Psoas muscle (tissue), 8 donors: ENCODE results near the gene EDIL3. TPM values are rescaled to one million over a fixed set of nuclear protein-coding genes. Genes with fewer than 3 reads are reported as not detected.

Source experiments
- ATAC-seq, 4 donors: fragments of 200-7000 bp; cut with Tn5 transposase; one replicate each; pipeline ENCODE4 v1.9.1; 2020; ENCODE audit warnings: moderate library complexity in 3 of 4, mild to moderate bottlenecking in 2 of 4
- DNase-seq, 2 donors: peaks; one replicate each; pipeline ENCODE4 v3.0.0-alpha.2; 2020
- H3K27ac ChIP-seq: fragments of 200-600 bp; one replicate; pipeline ENCODE4 v1.8.0; 2022
- H3K27me3 ChIP-seq, 3 donors: fragments of 200-600 bp in 1 of 3; one replicate each; pipeline versions ENCODE4 v1.6.1 to v1.8.0; 2013 to 2022; ENCODE audit warnings: low read length in 2 of 3, mild to moderate bottlenecking in 2 of 3, moderate library complexity in 1 of 3; ENCODE audit not compliant: insufficient read depth in 3 of 3
- H3K36me3 ChIP-seq, 2 donors: fragments of 200-600 bp in 1 of 2; one replicate each; pipeline versions ENCODE4 v1.6.1 to v1.8.0; 2013 to 2022; ENCODE audit warnings: low read depth in 1 of 2, mild to moderate bottlenecking in 1 of 2, moderate library complexity in 1 of 2; ENCODE audit not compliant: insufficient read depth in 1 of 2
- H3K4me1 ChIP-seq: fragments of 200-600 bp; one replicate; pipeline ENCODE4 v1.8.0; 2022
- H3K4me3 ChIP-seq: fragments of 200-600 bp; one replicate; pipeline ENCODE4 v1.8.0; 2022; ENCODE audit warnings: mild to moderate bottlenecking
- H3K9me3 ChIP-seq: fragments of 200-600 bp; one replicate; pipeline ENCODE4 v1.8.0; 2022
- WGBS, 3 donors: extraction: QIAGEN DNeasy Blood & Tissue Kit; methylation state at CpG; one replicate each; pipeline versions ENCODE4 v1.1.6 to v1.1.7; 2013; 5-methylcytosine and 5-hydroxymethylcytosine counted together
- intact Hi-C, 2 donors: fragments of 100-400 bp; cut with DNase I; formaldehyde crosslinking; loops; one replicate each; pipeline versions ENCODE4 v1.11.0 to v1.14.2; 2022
- polyA plus RNA-seq, 3 donors: library from polyadenylated mRNA; stranded (reverse); fragments of 200-250 nt; gene quantifications; one replicate each; pipeline ENCODE4 v1.2.3, GENCODE V29; 2013
- total RNA-seq, 4 donors: library from RNA; stranded (reverse); fragmentation: NEBNext Ultra II Directional in 2 of 4; extraction: Animal tissue kit (Norgen Biotek cat#: 25700) in 2 of 4; gene quantifications; one replicate each; pipeline versions ENCODE4 v1.2.1 to v1.2.4, GENCODE V29; 2021 to 2023
- TF ChIP-seq, protein P1 (sequence below): fragments of 200-600 bp; IDR thresholded peaks from one replicate; pipeline ENCODE4 v1.8.0; 2022; ENCODE audit warnings: antibody characterized with exemption
- donor health status: healthy with polysubstance abuse.
- donor health status: DM: no; HTN: no; CAD: no; lungs with moderate emphysema.
- donor health status: Bipolar disorder and iron deficiency.
- donor health status: healthy.
- donor health status: DM: yes; HTN: yes; CAD: no.
- donor health status: DM: no; HTN: no; CAD: no.
- donor health status: DM: no; HTN: no; CAD: no.
- donor health status: DM: yes; HTN: yes; CAD: no.

The EDIL3 gene
- total and polyA plus RNA-seq, 7 donors: 0.11 to 0.91 (median 0.34) TPM

DNA sequence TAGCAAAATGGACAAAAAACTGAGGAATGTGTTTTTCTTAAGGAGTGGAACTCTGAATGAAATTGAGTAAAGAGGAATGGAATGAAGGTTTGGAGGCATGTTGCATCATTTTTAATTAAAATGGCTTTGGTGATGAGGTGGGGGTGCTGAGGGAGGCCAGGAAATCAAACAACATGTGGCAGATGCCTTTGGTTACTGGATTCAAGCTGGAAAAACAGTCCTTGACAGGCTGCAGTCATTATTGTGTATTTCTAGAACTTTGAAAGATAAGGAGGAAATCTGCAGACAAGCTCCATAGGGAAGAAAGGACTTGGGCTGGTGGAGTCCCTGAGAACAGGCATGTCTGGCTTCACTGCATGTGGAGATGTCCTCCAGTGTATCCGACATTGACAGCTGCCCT, 460.5 kb downstream of the EDIL3 start:
- no peak overlapping the region for H3K27ac ChIP-seq
- ATAC-seq: no peak
- intact Hi-C loops: loop anchor here in 1 of 2 donors (5.0 kb wide), 1 partner anchor 757 kb away; no protein-coding TSS in a partner anchor

GRCh38 chr5:83922699-83923098, 462.0 kb downstream of the EDIL3 start:
- no peaks in the 10 kb centered on the region for H3K27me3 ChIP-seq
- H3K9me3 ChIP-seq: no peaks in the 10 kb centered on the region
- intact Hi-C loops: loop anchor here in 1 of 2 donors (5.0 kb wide), 1 partner anchor 755 kb away; no protein-coding TSS in a partner anchor
- ATAC-seq (no peak), DNase-seq (no peak)
- no peaks in the 10 kb centered on the region for H3K4me1 ChIP-seq
- no peaks in the 10 kb centered on the region for H3K36me3 ChIP-seq
- H3K4me3 ChIP-seq: no peak overlapping the region
- TF ChIP-seq, protein P1, sequence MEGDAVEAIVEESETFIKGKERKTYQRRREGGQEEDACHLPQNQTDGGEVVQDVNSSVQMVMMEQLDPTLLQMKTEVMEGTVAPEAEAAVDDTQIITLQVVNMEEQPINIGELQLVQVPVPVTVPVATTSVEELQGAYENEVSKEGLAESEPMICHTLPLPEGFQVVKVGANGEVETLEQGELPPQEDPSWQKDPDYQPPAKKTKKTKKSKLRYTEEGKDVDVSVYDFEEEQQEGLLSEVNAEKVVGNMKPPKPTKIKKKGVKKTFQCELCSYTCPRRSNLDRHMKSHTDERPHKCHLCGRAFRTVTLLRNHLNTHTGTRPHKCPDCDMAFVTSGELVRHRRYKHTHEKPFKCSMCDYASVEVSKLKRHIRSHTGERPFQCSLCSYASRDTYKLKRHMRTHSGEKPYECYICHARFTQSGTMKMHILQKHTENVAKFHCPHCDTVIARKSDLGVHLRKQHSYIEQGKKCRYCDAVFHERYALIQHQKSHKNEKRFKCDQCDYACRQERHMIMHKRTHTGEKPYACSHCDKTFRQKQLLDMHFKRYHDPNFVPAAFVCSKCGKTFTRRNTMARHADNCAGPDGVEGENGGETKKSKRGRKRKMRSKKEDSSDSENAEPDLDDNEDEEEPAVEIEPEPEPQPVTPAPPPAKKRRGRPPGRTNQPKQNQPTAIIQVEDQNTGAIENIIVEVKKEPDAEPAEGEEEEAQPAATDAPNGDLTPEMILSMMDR: no peak
- H3K27ac ChIP-seq: no peak overlapping the region
- WGBS, 3 donors: 78 to 84% (median 81%) methylated on average over 4 of the region's 4 CpGs

More for the DNA sequence above, 460.5 kb downstream of the EDIL3 start:
- no peaks in the 10 kb centered on the region for H3K36me3 ChIP-seq
- H3K9me3 ChIP-seq: no peaks in the 10 kb centered on the region
- TF ChIP-seq, protein P1: no peak
- H3K27me3 ChIP-seq: no peaks in the 10 kb centered on the region
- 30 to 43% (median 40%) methylated on average over 1 of the region's 1 CpG for WGBS, 3 donors
- no peaks in the 10 kb centered on the region for H3K4me1 ChIP-seq
- H3K4me3 ChIP-seq: no peak overlapping the region
- no peak for DNase-seq

DNA sequence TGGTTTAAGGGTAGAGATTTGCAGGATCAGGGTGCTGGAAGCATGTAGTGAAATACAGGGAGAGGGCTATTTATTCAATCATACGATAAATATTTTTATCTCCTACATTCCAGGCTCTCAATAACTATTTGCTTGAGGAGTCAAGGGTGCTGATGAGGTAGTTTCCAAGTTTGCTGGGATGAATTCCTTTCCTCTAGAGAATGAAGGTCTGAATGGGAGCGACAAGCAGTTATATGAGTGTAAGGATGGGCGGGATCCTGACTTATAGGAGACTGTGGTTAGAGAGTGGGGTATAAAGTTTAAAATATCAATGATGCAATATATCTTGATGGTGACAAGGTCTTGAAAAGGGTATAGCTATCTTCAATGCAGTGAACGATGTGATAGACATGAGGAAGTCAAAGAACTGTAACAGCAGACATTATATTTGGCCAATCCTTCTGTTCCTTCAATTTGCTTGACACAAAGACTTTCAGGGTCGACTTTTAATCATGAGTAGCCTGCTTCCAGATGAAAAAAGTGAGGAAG, 462.9 kb downstream of the EDIL3 start:
- intact Hi-C loops: loop anchor here in 1 of 2 donors (5.0 kb wide), 1 partner anchor 754 kb away; no protein-coding TSS in a partner anchor
- H3K36me3 ChIP-seq: no peaks in the 10 kb centered on the region
- no peak for ATAC-seq
- TF ChIP-seq, protein P1: no peak
- DNase-seq: no peak
- H3K9me3 ChIP-seq: no peaks in the 10 kb centered on the region
- H3K4me3 ChIP-seq: no peak overlapping the region
- no peak overlapping the region for H3K27ac ChIP-seq
- H3K27me3 ChIP-seq: no peaks in the 10 kb centered on the region
- no peaks in the 10 kb centered on the region for H3K4me1 ChIP-seq
- WGBS, 3 donors: 80 to 83% (median 82%) methylated on average over 5 of the region's 5 CpGs

GRCh38 chr5:83919071-83920041, 465.3 kb downstream of the EDIL3 start:
- Histone ChIP-seq H3K36me3 (no peaks in the 10 kb centered on the region), H3K27me3 (no peaks in the 10 kb centered on the region), H3K27ac (no peak overlapping the region), H3K4me1 (no peaks in the 10 kb centered on the region), H3K9me3 (no peaks in the 10 kb centered on the region), H3K4me3 (no peak overlapping the region)
- WGBS, 3 donors: 52 to 56% (median 52%) methylated on average over 4 of the region's 4 CpGs
- ATAC-seq (no peak), DNase-seq (no peak)
- TF ChIP-seq, protein P1: no peak
- intact Hi-C loops: loop anchor here in 1 of 2 donors (5.0 kb wide), 1 partner anchor 752 kb away; no protein-coding TSS in a partner anchor
